Duodenal mucosa (tissue), 2 donors: Measurements from ENCODE around the gene IGFBPL1.
A peak's percentile ranks its signal among the peaks of the same experiment; 100 is the strongest.
"Not testable (repeated sequence)": the region's sequence is repeated elsewhere in the genome, so short reads cannot be mapped to it uniquely, and the experiment has no call there.

Source experiments
- H3K27ac ChIP-seq: one replicate; pipeline ENCODE4 v1.7.0; 2013; ENCODE audit warnings: low read depth, low read length
- H3K27me3 ChIP-seq, 2 donors: one replicate each; pipeline ENCODE4 v1.7.0; 2013; ENCODE audit warnings: low read length in 2 of 2, control low read depth in 1 of 2; ENCODE audit not compliant: insufficient read depth in 2 of 2, control insufficient read depth in 1 of 2
- H3K36me3 ChIP-seq, 2 donors: one replicate each; pipeline ENCODE4 v1.7.0; 2013; ENCODE audit warnings: low read length in 2 of 2, control low read depth in 1 of 2; ENCODE audit not compliant: insufficient read depth in 2 of 2, control insufficient read depth in 1 of 2
- H3K4me1 ChIP-seq, 2 donors: one replicate each; pipeline ENCODE4 v1.7.0; 2013; ENCODE audit warnings: low read length in 2 of 2, control low read depth in 1 of 2; ENCODE audit not compliant: insufficient read depth in 2 of 2, control insufficient read depth in 1 of 2
- H3K4me3 ChIP-seq, 2 donors: one replicate each; pipeline ENCODE4 v1.7.0; 2013; ENCODE audit warnings: low read length in 2 of 2, low read depth in 1 of 2
- H3K9ac ChIP-seq, 2 donors: one replicate each; pipeline ENCODE4 v1.7.0; 2013; ENCODE audit warnings: low read length in 2 of 2, low read depth in 1 of 2
- H3K9me3 ChIP-seq, 2 donors: one replicate each; pipeline ENCODE4 v1.7.0; 2013; ENCODE audit warnings: low read length in 2 of 2, control low read depth in 1 of 2; ENCODE audit not compliant: control insufficient read depth in 1 of 2

The IGFBPL1 gene

DNA sequence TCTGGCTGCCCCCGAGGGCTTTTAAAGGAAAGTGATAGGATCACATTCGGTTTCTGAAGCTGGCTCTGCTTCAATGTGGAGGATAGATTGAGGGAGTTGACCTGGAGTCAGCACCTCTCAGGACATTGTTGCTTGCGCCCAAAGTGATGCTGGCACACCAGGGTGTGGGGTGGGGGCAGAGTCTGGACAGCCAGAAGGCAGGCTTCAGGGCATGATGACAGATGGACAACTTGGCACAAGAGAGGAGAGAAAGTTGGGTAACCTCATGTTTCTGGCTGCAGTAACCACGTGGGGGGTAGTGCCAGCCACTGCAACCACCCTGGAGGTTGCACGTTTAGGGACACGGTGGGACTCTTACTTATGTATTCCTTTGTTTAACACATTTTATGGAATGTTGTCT lies 22.3 kb downstream of the IGFBPL1 start:
- no peak overlapping the region for H3K27ac ChIP-seq
- peaks cover 3 to 10% of the 10 kb centered on the region in 2 donors for H3K36me3 ChIP-seq
- H3K27me3 ChIP-seq, result no peaks in the 10 kb centered on the region
- H3K9ac ChIP-seq, result no peak overlapping the region
- peaks cover 5% of the 10 kb centered on the region in 2 donors for H3K4me1 ChIP-seq
- no peaks in the 10 kb centered on the region for H3K9me3 ChIP-seq
- H3K4me3 ChIP-seq, result no peak overlapping the region

- H3K27ac ChIP-seq, H3K9ac ChIP-seq, H3K9me3 ChIP-seq, H3K27me3 ChIP-seq, H3K4me3 ChIP-seq, H3K4me1 ChIP-seq: not testable (repeated sequence)
- H3K36me3 ChIP-seq, result peaks cover 12 to 24% of the 10 kb centered on the region in 2 donors
Observed at GRCh38 chr9:38399191-38399590, 25.1 kb downstream of the IGFBPL1 start.

DNA sequence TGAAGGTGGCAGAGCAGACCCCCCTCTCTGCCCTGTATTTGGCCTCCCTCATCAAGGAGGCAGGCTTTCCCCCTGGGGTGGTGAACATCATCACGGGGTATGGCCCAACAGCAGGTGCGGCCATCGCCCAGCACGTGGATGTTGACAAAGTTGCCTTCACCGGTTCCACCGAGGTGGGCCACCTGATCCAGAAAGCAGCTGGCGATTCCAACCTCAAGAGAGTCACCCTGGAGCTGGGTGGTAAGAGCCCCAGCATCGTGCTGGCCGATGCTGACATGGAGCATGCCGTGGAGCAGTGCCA lies 27.9 kb downstream of the IGFBPL1 start:
- H3K9ac ChIP-seq, result no peak overlapping the region
- H3K27me3 ChIP-seq, result no peaks in the 10 kb centered on the region
- H3K36me3 ChIP-seq, result peaks cover 12 to 24% of the 10 kb centered on the region in 2 donors
- no peak overlapping the region for H3K27ac ChIP-seq
- no peak overlapping the region for H3K4me3 ChIP-seq
- no peaks in the 10 kb centered on the region for H3K9me3 ChIP-seq
- H3K4me1 ChIP-seq, result peaks cover 17 to 22% of the 10 kb centered on the region in 2 donors

DNA sequence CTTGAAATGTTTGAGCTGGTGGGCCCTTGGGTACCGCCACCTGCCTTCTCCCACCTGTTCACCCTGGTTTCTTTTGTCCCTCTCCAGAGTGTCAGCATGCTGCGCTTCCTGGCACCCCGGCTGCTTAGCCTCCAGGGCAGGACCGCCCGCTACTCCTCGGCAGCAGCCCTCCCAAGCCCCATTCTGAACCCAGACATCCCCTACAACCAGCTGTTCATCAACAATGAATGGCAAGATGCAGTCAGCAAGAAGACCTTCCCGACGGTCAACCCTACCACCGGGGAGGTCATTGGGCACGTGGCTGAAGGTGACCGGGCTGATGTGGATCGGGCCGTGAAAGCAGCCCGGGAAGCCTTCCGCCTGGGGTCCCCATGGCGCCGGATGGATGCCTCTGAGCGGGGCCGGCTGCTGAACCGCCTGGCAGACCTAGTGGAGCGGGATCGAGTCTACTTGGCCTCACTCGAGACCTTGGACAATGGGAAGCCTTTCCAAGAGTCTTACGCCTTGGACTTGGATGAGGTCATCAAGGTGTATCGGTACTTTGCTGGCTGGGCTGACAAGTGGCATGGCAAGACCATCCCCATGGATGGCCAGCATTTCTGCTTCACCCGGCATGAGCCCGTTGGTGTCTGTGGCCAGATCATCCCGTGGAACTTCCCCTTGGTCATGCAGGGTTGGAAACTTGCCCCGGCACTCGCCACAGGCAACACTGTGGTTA lies 28.4 kb downstream of the IGFBPL1 start:
- H3K4me3 ChIP-seq, result no peak overlapping the region
- H3K4me1 ChIP-seq, result peaks cover 22 to 27% of the 10 kb centered on the region in 2 donors
- no peaks in the 10 kb centered on the region for H3K9me3 ChIP-seq
- H3K27me3 ChIP-seq, result no peaks in the 10 kb centered on the region
- H3K36me3 ChIP-seq, result peaks cover 12 to 24% of the 10 kb centered on the region in 2 donors
- H3K27ac ChIP-seq, result no peak overlapping the region
- no peak overlapping the region for H3K9ac ChIP-seq

- Histone ChIP-seq H3K4me1 (peaks cover 24 to 27% of the 10 kb centered on the region in 2 donors), H3K36me3 (peaks cover 12 to 24% of the 10 kb centered on the region in 2 donors), H3K4me3 (peak overlapping the region in 1 of 2 donors; percentile 2), H3K9me3 (no peaks in the 10 kb centered on the region), H3K27me3 (no peaks in the 10 kb centered on the region), H3K9ac (no peak overlapping the region), H3K27ac (no peak overlapping the region)
Observed at GRCh38 chr9:38394416-38394815, 29.8 kb downstream of the IGFBPL1 start.

GRCh38 chr9:38393128-38393796 lies 31.0 kb downstream of the IGFBPL1 start:
- no peaks in the 10 kb centered on the region for H3K9me3 ChIP-seq
- peak overlapping the region; percentile 92 to 93 for H3K4me3 ChIP-seq
- H3K27ac ChIP-seq, result peak overlapping the region; percentile 50
- peak overlapping the region; percentile 82 to 94 for H3K9ac ChIP-seq
- no peaks in the 10 kb centered on the region for H3K27me3 ChIP-seq
- peaks cover 12 to 24% of the 10 kb centered on the region in 2 donors for H3K36me3 ChIP-seq
- H3K4me1 ChIP-seq, result peaks cover 31 to 35% of the 10 kb centered on the region in 2 donors

- H3K27ac ChIP-seq, result peak within 1 kb of the TSS; percentile 50
- H3K9ac ChIP-seq, result peak within 1 kb of the TSS; percentile 82 to 94
- H3K27me3 ChIP-seq, result no peaks in the 10 kb centered on the region
- H3K36me3 ChIP-seq, result peaks cover 12 to 20% of the 10 kb centered on the region in 2 donors
- H3K9me3 ChIP-seq, result no peaks in the 10 kb centered on the region
- peak within 1 kb of the TSS; percentile 92 to 93 for H3K4me3 ChIP-seq
- peaks cover 31 to 41% of the 10 kb centered on the region in 2 donors for H3K4me1 ChIP-seq
Observed at GRCh38 chr9:38392235-38393127, 31.8 kb downstream of the IGFBPL1 start, which contains the start of gene ALDH1B1. Gene ALDH1B1 (plus strand): TSS chr9:38392702. CDS start chr9:38395749, 3,047 bp downstream.

DNA sequence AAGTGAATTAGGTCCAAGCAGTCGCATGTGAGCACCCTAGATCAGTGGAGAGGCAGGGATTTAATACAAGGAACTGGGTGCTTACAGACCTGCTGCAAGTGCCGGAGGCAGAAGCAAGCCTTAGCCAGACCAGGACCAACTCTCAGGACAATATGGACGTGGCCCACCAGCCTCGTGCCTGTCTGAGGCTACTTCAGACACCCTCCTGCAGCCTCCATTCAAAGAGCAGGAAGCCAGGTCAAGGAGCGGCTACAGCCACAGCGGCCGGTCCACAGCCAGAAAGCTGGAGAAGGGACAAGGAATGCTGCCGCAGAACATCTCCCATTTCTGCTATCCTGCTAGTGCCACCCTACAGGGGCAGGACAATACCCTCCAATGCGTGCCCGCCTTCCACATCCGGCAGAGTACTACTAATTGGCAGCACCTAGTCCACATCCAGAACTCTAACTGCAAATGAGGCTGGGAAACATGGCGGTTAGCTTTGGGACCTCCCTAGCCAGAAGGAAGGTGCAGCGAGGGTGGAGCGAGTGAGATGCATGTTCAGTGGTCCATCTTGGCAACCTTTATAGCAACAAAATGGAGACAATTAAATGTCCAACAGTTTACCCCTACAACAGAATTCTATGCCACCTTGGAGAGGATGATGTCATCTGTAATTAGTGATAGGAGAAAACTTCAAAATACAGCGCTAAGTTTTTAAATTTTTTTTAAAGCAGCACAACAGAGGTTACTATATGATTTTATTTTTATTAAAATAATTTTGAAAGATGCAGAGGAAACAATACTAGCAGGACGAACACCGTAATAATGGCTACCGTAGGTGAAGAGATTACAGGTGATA lies 32.8 kb downstream of the IGFBPL1 start:
- Histone ChIP-seq H3K9ac (no peak overlapping the region), H3K27ac (no peak overlapping the region), H3K27me3 (no peaks in the 10 kb centered on the region), H3K4me3 (peak overlapping the region in 1 of 2 donors; percentile 93), H3K4me1 (peaks cover 31 to 49% of the 10 kb centered on the region in 2 donors), H3K36me3 (peaks cover 5 to 10% of the 10 kb centered on the region in 2 donors), H3K9me3 (no peaks in the 10 kb centered on the region)

DNA sequence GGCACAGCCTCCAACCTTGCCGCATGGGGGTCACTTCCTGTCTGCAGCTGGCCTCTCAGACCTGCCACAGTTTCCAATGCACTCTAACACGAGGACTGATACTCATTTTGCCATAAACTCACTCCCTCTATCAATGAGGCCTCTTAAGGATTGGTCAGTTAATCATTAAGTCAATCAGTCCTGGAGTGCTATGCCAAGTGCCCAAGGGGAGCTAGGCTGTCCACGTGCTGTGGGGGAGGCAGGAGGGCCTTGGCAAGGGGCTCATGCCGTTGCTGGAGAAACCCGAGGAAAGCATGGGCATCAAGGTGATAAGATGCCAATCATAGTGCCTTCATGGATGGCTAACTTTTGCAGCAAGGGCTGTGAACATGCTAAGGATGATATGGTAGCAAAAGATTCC lies 33.4 kb downstream of the IGFBPL1 start:
- Histone ChIP-seq H3K9me3 (no peaks in the 10 kb centered on the region), H3K4me3 (no peak overlapping the region), H3K9ac (no peak overlapping the region), H3K36me3 (peaks cover 0 to 3% of the 10 kb centered on the region in 2 donors), H3K27ac (no peak overlapping the region), H3K27me3 (no peaks in the 10 kb centered on the region), H3K4me1 (peaks cover 38 to 55% of the 10 kb centered on the region in 2 donors)
